H9 (cell line): ENCODE results near the gene LPP. TPM values are rescaled to one million over a fixed set of nuclear protein-coding genes. Genes with fewer than 3 reads are reported as not detected.

Experiments used
- DNase-seq: peaks from one replicate; pipeline ENCODE4 v3.0.0-alpha.2; 2017
- H2AFZ ChIP-seq: one replicate; pipeline ENCODE4 v1.6.1; 2013; ENCODE audit warnings: mild to moderate bottlenecking, low read length, control low read depth, moderate library complexity
- H2AK5ac ChIP-seq: 2 replicates; pipeline ENCODE4 v1.6.1; 2013; ENCODE audit warnings: low read length, control low read depth, mixed read lengths; ENCODE audit not compliant: insufficient read length
- H2BK120ac ChIP-seq: one replicate; pipeline ENCODE4 v1.6.1; 2013; ENCODE audit warnings: low read depth, mild to moderate bottlenecking, low read length, control low read depth, inconsistent platforms; ENCODE audit not compliant: poor library complexity, severe bottlenecking
- H2BK12ac ChIP-seq: 2 replicates; pipeline ENCODE4 v1.6.1; 2013; ENCODE audit warnings: low read length, control low read depth, mixed read lengths, low read depth; ENCODE audit not compliant: insufficient read length
- H2BK15ac ChIP-seq: 2 replicates; pipeline ENCODE4 v1.6.1; 2013; ENCODE audit warnings: low read depth, low read length, control low read depth
- H2BK20ac ChIP-seq: one replicate; pipeline ENCODE4 v1.6.1; 2013; ENCODE audit warnings: low read depth, mild to moderate bottlenecking, low read length, control low read depth, inconsistent platforms; ENCODE audit not compliant: poor library complexity, severe bottlenecking
- H2BK5ac ChIP-seq: 2 replicates; pipeline ENCODE4 v1.6.1; 2013; ENCODE audit warnings: low read length, control low read depth, mixed read lengths; ENCODE audit not compliant: insufficient read length
- H3K14ac ChIP-seq: 2 replicates; pipeline ENCODE4 v1.6.1; 2013; ENCODE audit warnings: low read length, control low read depth; ENCODE audit not compliant: insufficient read depth
- H3K18ac ChIP-seq: 2 replicates; pipeline ENCODE4 v1.6.1; 2013; ENCODE audit warnings: low read depth, mild to moderate bottlenecking, mixed read lengths, low read length, control low read depth; ENCODE audit not compliant: insufficient read length
- H3K23ac ChIP-seq: 2 replicates; pipeline ENCODE4 v1.6.1; 2013; ENCODE audit warnings: low read length, control low read depth, mixed read lengths, low read depth; ENCODE audit not compliant: insufficient read length
- H3K23me2 ChIP-seq: 2 replicates; pipeline ENCODE4 v1.6.1; 2013; ENCODE audit warnings: low read depth, mild to moderate bottlenecking, mixed read lengths, low read length, control low read depth; ENCODE audit not compliant: insufficient read length, poor library complexity, severe bottlenecking
- H3K27ac ChIP-seq: 2 replicates; pipeline ENCODE4 v1.5.1; 2013; ENCODE audit warnings: low read length, control low read depth, mixed read lengths, low read depth; ENCODE audit not compliant: insufficient read length
- H3K27me3 ChIP-seq: 2 replicates; pipeline ENCODE4 v1.6.1; 2013; ENCODE audit warnings: low read length, control low read depth, inconsistent platforms; ENCODE audit not compliant: insufficient read depth
- H3K4ac ChIP-seq: 2 replicates; pipeline ENCODE4 v1.6.1; 2013; ENCODE audit warnings: low read depth, mild to moderate bottlenecking, control low read depth, inconsistent platforms, low read length, moderate library complexity
- H3K4me1 ChIP-seq: 2 replicates; pipeline ENCODE4 v1.6.1; 2013; ENCODE audit warnings: low read length, control low read depth, inconsistent platforms; ENCODE audit not compliant: insufficient read depth
- H3K4me2 ChIP-seq: 2 replicates; pipeline ENCODE4 v1.6.1; 2013; ENCODE audit warnings: low read length, control low read depth, mixed read lengths; ENCODE audit not compliant: insufficient read length, insufficient read depth
- H3K56ac ChIP-seq: 2 replicates; pipeline ENCODE4 v1.6.1; 2013; ENCODE audit warnings: low read depth, mild to moderate bottlenecking, mixed read lengths, low read length, control low read depth; ENCODE audit not compliant: insufficient read length
- H3K79me1 ChIP-seq: 2 replicates; pipeline ENCODE4 v1.6.1; 2013; ENCODE audit warnings: low read depth, mild to moderate bottlenecking, moderate library complexity, low read length, control low read depth, inconsistent platforms; ENCODE audit not compliant: insufficient read depth, poor library complexity, severe bottlenecking
- H3K79me2 ChIP-seq: 2 replicates; pipeline ENCODE4 v1.6.1; 2013; ENCODE audit warnings: low read length, control low read depth, inconsistent platforms; ENCODE audit not compliant: insufficient read depth
- H3K9ac ChIP-seq: 2 replicates; pipeline ENCODE4 v1.6.1; 2013; ENCODE audit warnings: low read length, control low read depth, mixed read lengths; ENCODE audit not compliant: insufficient read length; ENCODE audit errors: extremely low read depth
- H3K9me3 ChIP-seq: one replicate; pipeline ENCODE4 v1.6.1; 2013; ENCODE audit warnings: low read depth, low read length, inconsistent platforms; ENCODE audit not compliant: control insufficient read depth
- H3T11ph ChIP-seq: one replicate; pipeline ENCODE4 v1.6.1; 2013; ENCODE audit warnings: mild to moderate bottlenecking, low read length, control low read depth, inconsistent platforms
- H4K20me1 ChIP-seq: one replicate; pipeline ENCODE4 v1.6.1; 2013; ENCODE audit not compliant: control insufficient read depth, insufficient read length, insufficient read depth
- H4K5ac ChIP-seq: 2 replicates; pipeline ENCODE4 v1.6.1; 2013; ENCODE audit warnings: low read depth, mild to moderate bottlenecking, mixed read lengths, low read length, control low read depth; ENCODE audit not compliant: insufficient read length
- H4K8ac ChIP-seq: replicated peaks from 2 replicates; pipeline ENCODE4 v1.6.1; 2013; ENCODE audit warnings: low read length, control low read depth, mixed read lengths, low read depth; ENCODE audit not compliant: insufficient read length
- H4K91ac ChIP-seq: 2 replicates; pipeline ENCODE4 v1.6.1; 2013; ENCODE audit warnings: low read depth, mild to moderate bottlenecking, moderate library complexity, mixed read lengths, low read length, control low read depth; ENCODE audit not compliant: insufficient read length
- H3K27ac Mint-ChIP-seq, 3 experiments: 2 replicates in 2 of 3; 3 replicates in 1 of 3; pipeline ENCODE4 v1.8.0; 2020 to 2021; ENCODE audit warnings: mixed read lengths in 3 of 3, mild to moderate bottlenecking in 1 of 3, moderate library complexity in 1 of 3
- H3K27me3 Mint-ChIP-seq: 2 replicates; pipeline ENCODE4 v1.8.0; 2021; ENCODE audit warnings: low read depth, mild to moderate bottlenecking, moderate library complexity, mixed read lengths
- H3K36me3 Mint-ChIP-seq, 3 experiments: 2 replicates in 2 of 3; 3 replicates in 1 of 3; pipeline ENCODE4 v1.8.0; 2020 to 2021; ENCODE audit warnings: low read depth in 3 of 3, mixed read lengths in 3 of 3; ENCODE audit not compliant: insufficient read depth in 1 of 3
- H3K4me1 Mint-ChIP-seq, 2 experiments: 2 replicates each; pipeline ENCODE4 v1.8.0; 2020; ENCODE audit warnings: mixed read lengths in 2 of 2
- H3K4me3 Mint-ChIP-seq, 2 experiments: 2 replicates in 1 of 2; 3 replicates in 1 of 2; pipeline ENCODE4 v1.8.0; 2020 to 2021; ENCODE audit warnings: mild to moderate bottlenecking in 2 of 2, mixed read lengths in 2 of 2, moderate library complexity in 1 of 2
- H3K9me3 Mint-ChIP-seq, 2 experiments: 2 replicates in 1 of 2; 3 replicates in 1 of 2; pipeline ENCODE4 v1.8.0; 2020; ENCODE audit warnings: mild to moderate bottlenecking in 2 of 2, mixed read lengths in 2 of 2, moderate library complexity in 1 of 2
- CTCF ChIP-seq: fragments of 200-600 bp; sonication (generic); conservative IDR thresholded peaks from 3 replicates; pipeline ENCODE4 v1.8.0; 2021; ENCODE audit warnings: antibody characterized with exemption, mild to moderate bottlenecking
- WGBS: extraction: QIAGEN DNeasy Blood & Tissue Kit; methylation state at CpG from one replicate; pipeline ENCODE4 v1.1.7; 2013; ENCODE audit warnings: missing lambda C conversion rate, low lambda C conversion rate, mixed read lengths; ENCODE audit not compliant: insufficient read length; ENCODE audit errors: extremely low coverage; 5-methylcytosine and 5-hydroxymethylcytosine counted together
- total RNA-seq: library from RNA; stranded (reverse); gene quantifications from 2 replicates; pipeline ENCODE4 v1.2.1, GENCODE V29; 2021

Gene LPP
- total RNA-seq, 1 experiment from 2014 or later: 64.6 TPM

GRCh38 chr3:188853856-188854771 is 700.2 kb downstream of the LPP start:
- no peak overlapping the region for H3K27ac ChIP-seq
- H2BK15ac ChIP-seq: no peak overlapping the region
- no peak overlapping the region for H3K56ac ChIP-seq
- H3K4me1 ChIP-seq: no peaks in the 10 kb centered on the region
- no peak overlapping the region for H2AFZ ChIP-seq
- no peaks in the 10 kb centered on the region for H3K9me3 ChIP-seq
- no peaks in the 10 kb centered on the region for H3K23me2 ChIP-seq
- H3K27me3 ChIP-seq: no peaks in the 10 kb centered on the region
- H2BK20ac ChIP-seq: no peak overlapping the region
- H4K5ac ChIP-seq: no peak overlapping the region
- TF ChIP-seq CTCF: no peak
- H3K27ac Mint-ChIP-seq: no peak overlapping the region
- H3K4ac ChIP-seq: no peak overlapping the region
- no peak overlapping the region for H3K9ac ChIP-seq
- no peaks in the 10 kb centered on the region; a peak in 1 of 4 replicates for H3K4me1 Mint-ChIP-seq
- no peak overlapping the region for H2BK5ac ChIP-seq
- no peak overlapping the region for H3K14ac ChIP-seq
- no peak overlapping the region for H3K18ac ChIP-seq
- no CpG with 5 or more reads among the region's 4 CpGs for WGBS
- no peak overlapping the region for H4K8ac ChIP-seq
- no peaks in the 10 kb centered on the region for H3K27me3 Mint-ChIP-seq
- H3K9me3 Mint-ChIP-seq: no peaks in the 10 kb centered on the region
- no peak overlapping the region for H2AK5ac ChIP-seq
- H4K20me1 ChIP-seq: no peaks in the 10 kb centered on the region
- H3K36me3 Mint-ChIP-seq: no peaks in the 10 kb centered on the region
- no peak overlapping the region for H4K91ac ChIP-seq
- no peak for DNase-seq
- H3T11ph ChIP-seq: no peak overlapping the region
- no peak overlapping the region for H2BK120ac ChIP-seq
- H3K4me3 Mint-ChIP-seq: no peak overlapping the region
- H3K23ac ChIP-seq: no peak overlapping the region
- no peaks in the 10 kb centered on the region for H3K79me2 ChIP-seq
- no peaks in the 10 kb centered on the region for H3K79me1 ChIP-seq
- no peak overlapping the region for H2BK12ac ChIP-seq
- H3K4me2 ChIP-seq: no peak overlapping the region
